ENCODE measurements around the gene PARD3B. TPM values are rescaled to one million over a fixed set of nuclear protein-coding genes. Genes with fewer than 3 reads are reported as not detected.

Gene PARD3B
- total RNA-seq, 4 donors from 2014 or later = 32.6 to 65.7 (median 38.6) TPM

GRCh38 chr2:204647626-204648025 is 102.4 kb downstream of the PARD3B start:
- intact Hi-C loops (cut with DNase I; ENCODE audit: low total_unique reads) = no loop called here
- H3K27ac ChIP-seq = no peak overlapping the region
- H3K36me3 ChIP-seq = no peaks in the 10 kb centered on the region
- peaks cover 0 to 21% (median 5%) of the 10 kb centered on the region in 4 donors for H3K4me1 ChIP-seq
- no peaks in the 10 kb centered on the region for H3K9me3 ChIP-seq
- in situ Hi-C loops (cut with MboI; ENCODE audit: low pct_ligation_motif_present in 1 of 4, low pct_unique_long_range_greater_than_20kb in 1 of 4, low sequenced_read_pairs in 3 of 4) = no loop called here
- no peaks in the 10 kb centered on the region for H3K27me3 ChIP-seq
- no peak overlapping the region for H3K4me3 ChIP-seq
- no peak for TF ChIP-seq POLR2A (IDR thresholded peaks at IDR 0.05)
- no peak for TF ChIP-seq EP300 (IDR thresholded peaks at IDR 0.05; ENCODE audit: low read depth)
- TF ChIP-seq CTCF (IDR thresholded peaks at IDR 0.05) = no peak
- no peak for TF ChIP-seq POLR2AphosphoS5 (IDR thresholded peaks at IDR 0.05)
- DNase-seq = no peak

GRCh38 chr2:204650611-204651010 is 105.3 kb downstream of the PARD3B start:
- in situ Hi-C loops (cut with MboI; ENCODE audit: low pct_ligation_motif_present in 1 of 4, low pct_unique_long_range_greater_than_20kb in 1 of 4, low sequenced_read_pairs in 3 of 4) (no loop called here), intact Hi-C loops (cut with DNase I; ENCODE audit: low total_unique reads) (no loop called here)
- H3K36me3 ChIP-seq = no peaks in the 10 kb centered on the region
- no peak overlapping the region for H3K27ac ChIP-seq
- TF ChIP-seq CTCF (IDR thresholded peaks at IDR 0.05) (no peak), EP300 (IDR thresholded peaks at IDR 0.05; ENCODE audit: low read depth) (no peak), POLR2A (IDR thresholded peaks at IDR 0.05) (no peak), POLR2AphosphoS5 (IDR thresholded peaks at IDR 0.05) (no peak)
- peaks cover 0 to 8% (median 4%) of the 10 kb centered on the region in 4 donors for H3K4me1 ChIP-seq
- no peak overlapping the region for H3K4me3 ChIP-seq
- no peaks in the 10 kb centered on the region for H3K27me3 ChIP-seq
- DNase-seq = no peak
- no peaks in the 10 kb centered on the region for H3K9me3 ChIP-seq

- no peak for DNase-seq
- no peaks in the 10 kb centered on the region for H3K36me3 ChIP-seq
- no peaks in the 10 kb centered on the region for H3K27me3 ChIP-seq
- peaks cover 0 to 8% (median 4%) of the 10 kb centered on the region in 4 donors for H3K4me1 ChIP-seq
- WGBS, 2 donors (ENCODE audit: low coverage in 1 of 2) = 92% methylated on average over 4 of the region's 4 CpGs; no CpG with 5 or more reads in 1 of the 2 donors
- in situ Hi-C loops (cut with MboI; ENCODE audit: low pct_ligation_motif_present in 1 of 4, low pct_unique_long_range_greater_than_20kb in 1 of 4, low sequenced_read_pairs in 3 of 4) (no loop called here), intact Hi-C loops (cut with DNase I; ENCODE audit: low total_unique reads) (no loop called here)
- H3K27ac ChIP-seq = no peak overlapping the region
- no peaks in the 10 kb centered on the region for H3K9me3 ChIP-seq
- no peak overlapping the region for H3K4me3 ChIP-seq
- TF ChIP-seq POLR2A (IDR thresholded peaks at IDR 0.05) = no peak
These were observed 106.8 kb downstream of the PARD3B start for GRCh38 chr2:204652063-204652462.

GRCh38 chr2:204654669-204655068 is 109.4 kb downstream of the PARD3B start:
- Histone ChIP-seq H3K27ac (peak overlapping the region in 1 of 4 donors; percentile 28), H3K27me3 (no peaks in the 10 kb centered on the region), H3K4me3 (no peak overlapping the region), H3K36me3 (no peaks in the 10 kb centered on the region), H3K4me1 (peaks cover 0 to 8% (median 4%) of the 10 kb centered on the region in 4 donors), H3K9me3 (no peaks in the 10 kb centered on the region)
- WGBS, 2 donors (ENCODE audit: low coverage in 1 of 2) = 57 to 63% methylated on average over 1 of the region's 1 CpG
- in situ Hi-C loops (cut with MboI; ENCODE audit: low pct_ligation_motif_present in 1 of 4, low pct_unique_long_range_greater_than_20kb in 1 of 4, low sequenced_read_pairs in 3 of 4) = no loop called here
- intact Hi-C loops (cut with DNase I; ENCODE audit: low total_unique reads) = no loop called here
- no peak for TF ChIP-seq CTCF (IDR thresholded peaks at IDR 0.05)
- TF ChIP-seq POLR2A (IDR thresholded peaks at IDR 0.05) = no peak
- TF ChIP-seq EP300 (IDR thresholded peaks at IDR 0.05; ENCODE audit: low read depth) = no peak
- TF ChIP-seq POLR2AphosphoS5 (IDR thresholded peaks at IDR 0.05) = no peak
- DNase-seq = no peak

- in situ Hi-C loops (cut with MboI; ENCODE audit: low pct_ligation_motif_present in 1 of 4, low pct_unique_long_range_greater_than_20kb in 1 of 4, low sequenced_read_pairs in 3 of 4) (no loop called here), intact Hi-C loops (cut with DNase I; ENCODE audit: low total_unique reads) (no loop called here)
- DNase-seq = no peak
These were observed 109.8 kb downstream of the PARD3B start for GRCh38 chr2:204655101-204655500.

More at GRCh38 chr2:204655101-204655500, 109.8 kb downstream of the PARD3B start:
- no peak for TF ChIP-seq CTCF (IDR thresholded peaks at IDR 0.05)
- no peak for TF ChIP-seq POLR2A (IDR thresholded peaks at IDR 0.05)
- TF ChIP-seq EP300 (IDR thresholded peaks at IDR 0.05; ENCODE audit: low read depth) = no peak
- TF ChIP-seq POLR2AphosphoS5 (IDR thresholded peaks at IDR 0.05) = peak in 1 of 3 donors; percentile 25
- no peak overlapping the region for H3K4me3 ChIP-seq
- 85 to 93% methylated on average over 2 of the region's 2 CpGs for WGBS, 2 donors (ENCODE audit: low coverage in 1 of 2)
- peaks cover 0 to 8% (median 4%) of the 10 kb centered on the region in 4 donors for H3K4me1 ChIP-seq
- H3K9me3 ChIP-seq = no peaks in the 10 kb centered on the region
- no peaks in the 10 kb centered on the region for H3K36me3 ChIP-seq
- H3K27me3 ChIP-seq = no peaks in the 10 kb centered on the region
- peak overlapping the region in 1 of 4 donors; percentile 28 for H3K27ac ChIP-seq

Data from transverse colon (tissue), 4 donors.